Measurements from ENCODE around the gene PTPRM. TPM values are rescaled to one million over a fixed set of nuclear protein-coding genes. Genes with fewer than 3 reads are reported as not detected.

Gene PTPRM
- total RNA-seq, 1 experiment from 2014 or later = 14.5 TPM

- TF ChIP-seq TCF7L2 (IDR thresholded peaks at IDR 0.05; ENCODE audit: borderline replicate concordance, extremely low read depth, insufficient read depth, insufficient read length) (no peak), RAD21 (IDR thresholded peaks at IDR 0.05; ENCODE audit: low read depth) (no peak), SRF (IDR thresholded peaks at IDR 0.05; ENCODE audit: low read depth) (no peak), ZBTB33 (IDR thresholded peaks at IDR 0.05; ENCODE audit: extremely low read depth, insufficient replicate concordance, low read length) (no peak), ZNF274 (IDR thresholded peaks at IDR 0.05; ENCODE audit: low read depth, low read length) (no peak), EZH2 (IDR thresholded peaks at IDR 0.05) (no peak), JUND (IDR thresholded peaks at IDR 0.05) (no peak), SP1 (IDR thresholded peaks at IDR 0.05; ENCODE audit: low read depth) (no peak), REST (IDR thresholded peaks at IDR 0.05; ENCODE audit: low read depth) (no peak), EGR1 (IDR thresholded peaks at IDR 0.05; ENCODE audit: low read depth) (no peak), POLR2A (IDR thresholded peaks at IDR 0.05; ENCODE audit: borderline replicate concordance, extremely low read depth, insufficient read depth, insufficient read length) (no peak), MAX (IDR thresholded peaks at IDR 0.05) (no peak), ATF3 (IDR thresholded peaks at IDR 0.05) (no peak), YY1 (IDR thresholded peaks at IDR 0.05; ENCODE audit: extremely low read depth, insufficient replicate concordance, low read depth, low read length) (no peak), FOSL1 (IDR thresholded peaks at IDR 0.05; ENCODE audit: low read depth) (no peak), POLR2AphosphoS5 (IDR thresholded peaks at IDR 0.05; ENCODE audit: low read depth, low read length) (no peak), ELF1 (IDR thresholded peaks at IDR 0.05; ENCODE audit: borderline replicate concordance, low read depth) (no peak)
- ChIA-PET CTCF (interaction anchor here (1.2 kb wide), 1 partner anchor 168 kb away, joined by 3 read pairs; no protein-coding TSS in a partner anchor), RAD21 (ENCODE audit: low non-redundant PET in 1 of 2, low total read pairs in 2 of 2, uncharacterized antibody in 2 of 2, unreplicated experiment in 2 of 2) (no interaction called here), POLR2A (no interaction called here)
- H3K79me2 ChIP-seq (ENCODE audit: insufficient read depth, low read length) = no peaks in the 10 kb centered on the region
- no peak for ATAC-seq
- no peaks in the 10 kb centered on the region for H4K20me1 ChIP-seq (ENCODE audit: insufficient read depth)
- H3K27me3 ChIP-seq (ENCODE audit: insufficient read depth, low read length) = no peaks in the 10 kb centered on the region
- DNase-seq (ENCODE audit: low read depth, low spot score) = no peak
- no peak overlapping the region for H3K4me3 ChIP-seq (replicated peaks in 1 of 2; ENCODE audit: low read depth in 1 of 2, low read length in 2 of 2)
- no TSS peak for BruUV-seq (replicated peaks)
- no peaks in the 10 kb centered on the region for H3K9me3 ChIP-seq (ENCODE audit: control insufficient read depth in 1 of 2, insufficient read depth in 1 of 2, low read depth in 1 of 2, low read length in 2 of 2)
- no peaks in the 10 kb centered on the region for H3K9me2 ChIP-seq (ENCODE audit: insufficient read depth)
- no peak overlapping the region for H3K4me2 ChIP-seq (ENCODE audit: low read length)
- H2AFZ ChIP-seq (ENCODE audit: low read depth, low read length, poor library complexity, severe bottlenecking) = no peak overlapping the region
- H3K36me3 ChIP-seq (ENCODE audit: control insufficient read depth in 1 of 2, insufficient read depth in 2 of 2, low read length in 2 of 2) = no peaks in the 10 kb centered on the region
- H3K27ac ChIP-seq (ENCODE audit: low read depth, low read length) = no peak overlapping the region
- H3K9ac ChIP-seq (ENCODE audit: low read length) = no peak overlapping the region
- intact Hi-C loops (cut with micrococcal nuclease) = no loop called here
- H3K4me1 ChIP-seq (ENCODE audit: control insufficient read depth in 1 of 2, insufficient read depth in 2 of 2, low read length in 2 of 2) = peaks cover 0 to 6% of the 10 kb centered on the region in 2 experiments; a peak in 1 of 4 replicates
These were observed 391.2 kb downstream of the PTPRM start for GRCh38 chr18:7958081-7958896.

Measured in HCT116 (cell line).